H1 (cell line): ENCODE measurements around the gene PAK2. TPM values are rescaled to one million over a fixed set of nuclear protein-coding genes. Genes with fewer than 3 reads are reported as not detected.

Experiments
- JUND ChIP-seq: IDR thresholded peaks from 2 replicates; pipeline ENCODE4 v1.6.1; 2011; ENCODE audit warnings: mild to moderate bottlenecking, improper control_type of control experiment, low read length
- KDM5A ChIP-seq: fragments of 200-600 bp; IDR thresholded peaks from 2 replicates; pipeline ENCODE4 v1.7.1; 2012; ENCODE audit warnings: mild to moderate bottlenecking, low read length, inconsistent platforms, mixed read lengths
- NRF1 ChIP-seq: IDR thresholded peaks from 2 replicates; pipeline ENCODE4 v1.6.1; 2011; ENCODE audit warnings: mild to moderate bottlenecking, low read depth, low read length, improper control_type of control experiment
- RAD21 ChIP-seq, 2 experiments: IDR thresholded peaks in 1 of 2; conservative IDR thresholded peaks in 1 of 2; 2 replicates each; pipeline ENCODE4 v1.6.1; 2011; ENCODE audit warnings: low read depth in 2 of 2, low read length in 2 of 2, improper control_type of control experiment in 1 of 2, inconsistent platforms in 1 of 2, mild to moderate bottlenecking in 1 of 2, moderate library complexity in 1 of 2
- RBBP5 ChIP-seq: IDR thresholded peaks from 2 replicates; pipeline ENCODE4 v1.7.1; 2012; ENCODE audit warnings: low read depth, mild to moderate bottlenecking, inconsistent platforms, low read length, moderate library complexity, borderline replicate concordance
- RFX5 ChIP-seq: IDR thresholded peaks from 2 replicates; pipeline ENCODE4 v1.6.1; 2011; ENCODE audit warnings: low read depth, low read length, improper control_type of control experiment, borderline replicate concordance
- RNF2 ChIP-seq: fragments of 200-900, 300-1000 bp; sonication (generic); IDR thresholded peaks from 2 replicates; pipeline ENCODE4 v1.7.1; 2016; ENCODE audit warnings: borderline replicate concordance, low read depth, mild to moderate bottlenecking, antibody characterized with exemption, low read length; ENCODE audit not compliant: poor library complexity, severe bottlenecking; ENCODE audit errors: missing control alignments
- SIRT6 ChIP-seq: IDR thresholded peaks from one replicate; pipeline ENCODE4 v1.7.1; 2012; ENCODE audit warnings: low read length, inconsistent platforms
- SP4 ChIP-seq: IDR thresholded peaks from 2 replicates; pipeline ENCODE4 v1.6.1; 2012; ENCODE audit warnings: low read length, inconsistent platforms
- SUZ12 ChIP-seq: fragments of 200-600 bp; sonication (generic); IDR thresholded peaks from 2 replicates; pipeline ENCODE4 v1.6.1; 2012; ENCODE audit warnings: mild to moderate bottlenecking, inconsistent platforms, low read length, moderate library complexity, mixed read lengths
- polyA plus RNA-seq, 7 experiments: library from polyadenylated mRNA; depleted of rRNA in 3 of 7; stranded (reverse) in 5 of 7; unstranded in 2 of 7; fragments of >200 nt in 5 of 7; fragments of 200-250 nt in 2 of 7; gene quantifications; 1 replicate in 5 of 7; 2 replicates in 1 of 7; 4 replicates in 1 of 7; pipeline versions ENCODE4 v1.2.1 to v1.2.3, GENCODE V29; 2011 to 2013; ENCODE audit warnings: missing spikeins in 2 of 7, mixed read lengths in 2 of 7
- total RNA-seq: library from RNA; stranded (reverse); fragmentation: NEBNext Ultra II Directional; extraction: Animal tissue kit (Norgen Biotek cat#: 25700); gene quantifications from 2 replicates; pipeline ENCODE4 v1.2.1, GENCODE V29; 2021

Gene PAK2
- total and polyA plus RNA-seq, 2 of the 8 experiments (the other 6 are each of a cell fraction or from before 2014, with no cell fraction given): 13.1 to 60.5 TPM

DNA sequence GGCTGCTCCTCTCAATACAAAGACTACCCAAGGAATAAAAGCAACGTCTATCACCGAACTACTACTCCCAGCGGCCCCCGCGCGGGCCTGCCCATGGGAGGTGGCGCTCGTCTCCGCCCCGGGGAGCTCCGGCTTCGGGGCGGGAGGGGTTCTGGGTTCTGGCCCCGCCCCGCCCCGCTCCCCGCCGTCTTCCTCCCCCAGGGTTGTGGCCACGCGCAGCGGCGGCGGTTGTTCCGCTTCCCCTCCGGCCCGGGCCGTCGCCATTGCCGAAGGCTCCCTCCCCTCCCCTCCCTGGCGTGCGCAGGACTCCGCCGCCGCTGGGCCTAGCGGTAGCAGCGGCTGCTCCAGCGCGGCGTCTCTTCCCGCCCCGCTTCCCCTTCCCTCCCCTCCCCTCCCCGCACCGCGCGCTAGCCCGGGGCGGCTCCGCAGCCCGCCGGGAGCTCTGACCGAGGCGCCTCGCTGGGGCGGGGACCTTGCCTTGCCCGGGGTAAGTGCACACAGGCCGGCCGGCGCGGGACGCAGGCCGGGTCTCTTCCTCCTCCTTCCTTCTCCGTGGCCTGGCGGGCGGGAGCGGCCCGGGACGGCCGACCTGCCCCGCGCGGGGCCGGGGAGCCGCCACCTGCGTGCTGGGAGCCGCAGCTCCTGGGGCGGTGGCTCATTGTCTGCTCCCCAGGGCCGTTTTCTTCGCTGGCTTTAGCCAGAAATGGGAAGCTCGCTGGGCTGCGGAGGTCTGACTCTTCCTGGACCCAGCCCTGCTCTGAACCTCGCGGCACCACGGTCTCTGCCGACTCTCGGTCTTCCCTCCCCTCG is at the start of gene PAK2 (continued):
- TF ChIP-seq RNF2 (no peak), SP4 (no peak), JUND (no peak), RAD21 (IDR thresholded peaks at IDR 0.05 in 1 of 2, conservative IDR thresholded peaks at IDR 0.05 in 1 of 2; ENCODE audit: low read depth in 2 of 2, low read length in 2 of 2) (no peak), SUZ12 (no peak), SIRT6 (no peak), NRF1 (no peak), RFX5 (no peak), RBBP5 (peak; percentile 99), KDM5A (no peak)
